Activated CD4-positive, alpha-beta T cell treated with anti-CD3 and anti-CD28 coated beads, Interleukin-10, Interleukin-2, amounts not matched to agents 100 ng/mL and 50 ng/mL, durations not matched to agents 16 hours and 8 hours (primary cell): ENCODE measurements around the gene SLC30A7.
"Not testable (repeated sequence)": the region's sequence is repeated elsewhere in the genome, so short reads cannot be mapped to it uniquely, and the experiment has no call there.

Experiments
- DNase-seq: peaks from one replicate; pipeline ENCODE4 v3.0.0-alpha.2; 2020

SLC30A7 gene

GRCh38 chr1:100891380-100891779 is 4.5 kb upstream of the SLC30A7 start:
- no peak for DNase-seq

DNA sequence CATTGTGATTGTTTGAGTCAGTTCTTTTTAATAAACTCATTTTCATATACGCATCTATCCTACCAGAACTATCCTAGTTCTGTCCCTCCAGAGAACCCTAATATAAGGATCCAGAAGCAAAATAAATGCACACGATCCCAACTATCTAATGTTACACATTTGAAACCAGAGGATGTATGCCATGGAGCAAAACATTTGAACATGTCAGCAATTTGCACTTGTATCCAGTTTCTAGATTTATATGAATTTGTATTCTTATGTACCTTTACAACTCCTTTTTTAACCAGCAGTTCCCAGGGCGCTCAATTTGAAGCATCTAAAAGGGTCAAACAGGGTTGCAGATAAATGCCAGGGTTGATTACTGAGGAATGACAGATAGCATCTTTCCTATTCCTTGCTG is 3.3 kb upstream of the SLC30A7 start:
- DNase-seq = no peak

DNA sequence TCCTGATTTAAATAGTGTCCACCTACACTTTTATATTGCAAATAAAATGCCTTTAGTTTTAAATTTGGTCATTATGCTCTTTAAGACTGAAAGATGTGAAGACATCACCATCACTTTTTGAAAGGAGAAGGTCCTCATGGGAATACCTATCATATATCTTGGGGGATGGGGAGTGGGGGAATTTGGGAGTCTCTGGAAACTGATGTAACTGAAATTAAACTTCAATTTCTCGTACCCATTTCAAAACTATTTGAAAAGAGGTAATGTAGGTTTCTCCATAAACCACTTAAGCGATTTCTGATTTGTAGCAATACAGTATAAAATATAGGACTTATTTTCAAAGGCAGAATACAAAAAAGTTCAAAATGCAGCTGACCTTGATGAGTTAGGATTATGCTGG is 2.2 kb upstream of the SLC30A7 start:
- no peak for DNase-seq

DNA sequence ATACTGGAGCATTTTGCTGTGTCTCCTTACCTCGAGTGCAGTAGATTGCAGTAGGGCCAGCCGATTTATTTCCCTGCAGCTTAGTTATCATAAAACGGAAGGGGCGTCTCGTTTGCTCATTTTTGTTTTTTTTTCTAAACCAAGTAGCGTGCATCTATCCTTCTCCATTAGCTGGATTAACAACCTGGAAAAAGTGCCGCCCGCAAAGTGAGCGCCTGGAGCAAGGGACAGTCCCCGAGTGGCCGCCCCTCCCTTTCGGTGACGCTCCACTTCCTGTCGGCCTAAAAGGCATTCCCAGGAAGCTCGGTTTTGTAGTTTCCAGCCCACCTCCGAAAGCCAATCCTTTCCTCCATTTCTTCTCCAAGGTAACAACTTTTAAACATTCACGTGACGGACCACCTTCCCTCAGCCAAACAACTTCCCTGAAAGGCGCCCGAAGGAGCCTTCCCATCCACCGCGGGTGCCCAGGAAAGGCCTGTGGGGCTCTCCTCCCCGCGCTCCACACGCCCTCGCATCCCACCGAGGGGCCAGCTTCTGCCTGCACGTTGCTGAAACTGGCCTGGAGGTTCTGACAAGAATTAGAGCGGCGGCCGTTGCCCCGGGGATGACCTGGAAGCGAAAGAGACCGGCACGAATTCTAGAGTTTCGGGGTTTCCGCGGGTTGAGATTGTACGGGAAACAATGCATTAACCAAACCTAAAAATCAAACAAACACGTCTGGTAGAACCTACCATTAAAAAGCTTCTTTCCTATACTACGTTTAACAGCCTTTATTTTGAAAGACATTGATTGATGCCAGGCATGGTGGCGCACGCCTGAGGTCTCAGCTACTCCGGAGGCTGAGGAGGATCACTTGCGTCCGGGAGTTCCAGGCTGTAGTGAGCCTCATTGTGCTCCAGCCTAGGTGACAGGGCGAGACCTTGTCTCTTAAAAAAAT is 1.0 kb upstream of the SLC30A7 start, which contains the start of gene EXTL2:
Gene EXTL2 (minus strand): TSS at position 240 of the 937 bp plus-strand sequence. CDS start 6,085 bp downstream, outside the sequence.
- DNase-seq = peak; percentile 68

DNA sequence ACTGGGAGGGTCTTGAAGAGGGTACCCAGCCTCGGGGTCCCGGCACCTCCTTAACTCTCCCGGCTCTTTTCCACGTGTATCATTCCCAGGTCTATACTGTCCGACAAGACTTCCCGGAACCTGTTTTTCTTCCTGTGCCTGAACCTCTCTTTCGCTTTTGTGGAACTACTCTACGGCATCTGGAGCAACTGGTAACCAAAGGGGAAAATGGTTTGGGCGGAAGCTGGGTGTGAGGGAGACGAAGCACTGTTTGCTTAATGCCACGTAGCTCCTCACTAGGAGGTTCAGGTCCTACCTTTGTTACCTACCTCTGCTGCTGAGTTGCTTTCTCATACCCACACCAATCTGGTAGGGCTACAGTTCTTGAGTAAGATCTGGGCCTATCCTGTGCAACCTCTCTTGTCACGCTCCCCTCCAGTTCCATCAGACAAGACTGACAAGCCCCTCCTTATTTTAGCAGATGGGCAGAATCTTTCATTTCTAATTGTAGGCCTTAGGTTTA is 642 bp downstream of the SLC30A7 start:
- DNase-seq = peak; percentile 80

GRCh38 chr1:100902365-100902764 is 6.5 kb downstream of the SLC30A7 start:
- no peak for DNase-seq

DNA sequence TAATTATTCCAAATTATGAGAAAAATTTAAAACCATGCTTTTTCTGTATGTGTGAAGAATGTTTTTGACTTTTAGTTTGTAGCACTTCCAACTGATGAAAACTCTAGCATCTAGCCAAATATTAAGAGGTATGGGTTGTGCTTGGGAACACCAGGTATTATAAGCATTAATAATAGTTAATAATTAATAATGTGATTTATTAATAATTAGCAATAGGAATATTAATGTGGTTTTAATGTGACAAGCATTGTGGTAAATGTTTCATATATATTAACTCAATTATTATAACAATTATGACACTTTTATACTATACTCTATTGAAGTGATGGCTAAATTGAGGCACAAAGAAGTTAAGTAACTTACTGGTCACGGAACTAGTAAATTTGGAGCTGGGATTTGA is 7.9 kb downstream of the SLC30A7 start:
- no peak for DNase-seq

DNA sequence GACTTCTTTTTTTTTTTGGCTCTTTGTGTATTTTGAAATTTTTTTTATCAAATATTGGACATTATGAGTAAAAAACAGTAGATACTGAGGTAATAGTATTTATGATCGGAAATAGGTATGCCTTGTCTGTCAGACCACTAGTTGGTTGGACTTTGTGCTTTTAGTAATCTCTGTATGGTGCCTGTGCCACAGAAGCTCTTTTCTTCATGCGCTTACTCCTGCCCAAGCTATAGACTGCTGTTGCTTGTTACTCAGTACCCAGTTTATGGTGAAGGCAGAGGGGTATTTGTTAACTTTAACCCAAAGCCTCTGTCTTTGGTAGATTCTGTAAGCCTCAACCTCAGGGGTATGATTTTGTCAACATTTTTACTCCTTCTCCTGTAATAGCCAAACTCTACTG is 8.6 kb downstream of the SLC30A7 start:
- no peak for DNase-seq

DNA sequence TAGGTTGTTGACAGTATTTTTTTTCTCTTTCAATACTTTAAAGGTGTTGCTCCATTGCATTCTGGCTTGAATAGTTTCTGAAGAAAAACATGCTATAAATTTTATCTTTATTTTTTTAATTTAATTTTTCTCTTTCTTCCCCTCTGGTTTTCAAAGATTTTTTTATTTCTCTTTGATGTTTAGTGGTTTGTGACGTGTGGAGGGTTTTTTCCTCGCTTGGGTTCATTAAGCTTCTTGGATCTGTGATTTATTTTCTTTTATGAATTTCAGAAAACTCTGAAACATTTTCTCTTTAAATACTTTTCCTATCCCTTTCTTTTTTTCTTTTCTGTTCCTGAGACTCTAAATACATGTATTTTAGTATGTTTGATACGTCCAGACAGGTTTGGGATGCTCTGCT is 9.3 kb downstream of the SLC30A7 start:
- no peak for DNase-seq

DNA sequence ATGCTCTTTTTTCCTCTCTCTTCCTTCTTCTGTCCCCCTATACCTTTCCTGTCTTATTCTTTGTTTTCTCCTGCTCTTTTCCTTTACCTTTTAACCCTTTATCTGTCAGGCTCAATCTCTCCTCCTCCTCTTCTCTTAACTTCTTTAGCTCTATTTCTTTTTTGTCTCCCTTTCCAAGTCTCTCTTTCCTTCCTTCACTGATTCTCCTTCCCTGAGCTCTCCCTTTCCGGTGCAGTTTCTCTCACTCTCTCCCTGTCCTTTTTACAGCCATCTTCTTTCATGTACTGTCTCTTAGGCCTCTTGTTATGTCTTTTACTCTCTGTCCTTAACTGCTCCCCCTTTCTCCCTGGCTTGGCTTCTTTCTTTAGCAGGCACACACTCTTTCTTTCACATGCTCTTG is 12.0 kb downstream of the SLC30A7 start:
- DNase-seq = no peak

- DNase-seq = no peak
Observed at GRCh38 chr1:100909018-100909417, 13.1 kb downstream of the SLC30A7 start.

- DNase-seq = no peak
Observed at GRCh38 chr1:100912019-100912418, 16.1 kb downstream of the SLC30A7 start.

GRCh38 chr1:100921110-100921706 is 25.3 kb downstream of the SLC30A7 start:
- peak; percentile 61 for DNase-seq

- peak; percentile 17 for DNase-seq
Observed at GRCh38 chr1:100924212-100924611, 28.3 kb downstream of the SLC30A7 start.

- no peak for DNase-seq
Observed at GRCh38 chr1:100924991-100925390, 29.1 kb downstream of the SLC30A7 start.

GRCh38 chr1:100926240-100926639 is 30.4 kb downstream of the SLC30A7 start:
- DNase-seq = no peak

DNA sequence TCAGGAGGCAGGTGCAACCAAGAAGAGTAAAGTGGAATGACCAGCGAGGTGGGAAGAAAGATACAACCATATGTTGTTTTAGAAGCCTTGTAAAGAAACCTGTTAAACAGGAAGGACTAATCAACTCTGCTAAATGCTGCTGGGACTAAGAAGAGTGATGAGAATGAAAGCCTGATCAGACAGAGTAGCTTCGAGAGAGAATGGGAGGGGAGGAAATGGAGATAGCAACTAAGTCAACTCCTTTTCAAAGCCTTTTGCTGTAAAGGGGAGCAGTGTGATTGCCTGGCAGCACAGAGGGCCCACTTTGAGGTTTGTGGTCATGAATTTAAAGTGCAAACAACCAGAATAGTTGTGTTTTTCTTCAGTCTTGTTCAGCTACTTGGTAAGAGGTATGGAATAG is 31.4 kb downstream of the SLC30A7 start:
- peak; percentile 46 for DNase-seq

- DNase-seq = peak; percentile 9
Observed at GRCh38 chr1:100928128-100928527, 32.2 kb downstream of the SLC30A7 start.

DNA sequence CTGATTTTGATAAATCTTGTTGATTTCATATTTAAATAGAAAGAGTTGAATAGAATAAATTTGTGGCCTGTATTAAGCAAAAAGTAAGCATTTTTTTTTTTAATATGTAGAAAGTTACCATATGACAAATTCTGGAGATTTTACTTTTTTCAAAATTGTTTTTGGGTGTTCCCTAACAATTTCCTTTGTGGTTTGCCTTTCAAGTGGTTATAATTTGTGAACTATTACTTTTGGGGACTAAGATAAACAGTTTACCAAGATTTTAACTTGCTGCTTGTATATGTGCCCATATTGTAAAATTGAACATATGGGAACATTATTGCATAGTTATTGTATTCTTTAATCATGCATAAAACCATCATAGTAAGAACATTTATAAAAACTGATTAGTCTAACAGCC is 34.6 kb downstream of the SLC30A7 start:
- DNase-seq = no peak

- no peak for DNase-seq
Observed at GRCh38 chr1:100931716-100932115, 35.8 kb downstream of the SLC30A7 start.

GRCh38 chr1:100933555-100933954 is 37.7 kb downstream of the SLC30A7 start:
- DNase-seq = not testable (repeated sequence)

DNA sequence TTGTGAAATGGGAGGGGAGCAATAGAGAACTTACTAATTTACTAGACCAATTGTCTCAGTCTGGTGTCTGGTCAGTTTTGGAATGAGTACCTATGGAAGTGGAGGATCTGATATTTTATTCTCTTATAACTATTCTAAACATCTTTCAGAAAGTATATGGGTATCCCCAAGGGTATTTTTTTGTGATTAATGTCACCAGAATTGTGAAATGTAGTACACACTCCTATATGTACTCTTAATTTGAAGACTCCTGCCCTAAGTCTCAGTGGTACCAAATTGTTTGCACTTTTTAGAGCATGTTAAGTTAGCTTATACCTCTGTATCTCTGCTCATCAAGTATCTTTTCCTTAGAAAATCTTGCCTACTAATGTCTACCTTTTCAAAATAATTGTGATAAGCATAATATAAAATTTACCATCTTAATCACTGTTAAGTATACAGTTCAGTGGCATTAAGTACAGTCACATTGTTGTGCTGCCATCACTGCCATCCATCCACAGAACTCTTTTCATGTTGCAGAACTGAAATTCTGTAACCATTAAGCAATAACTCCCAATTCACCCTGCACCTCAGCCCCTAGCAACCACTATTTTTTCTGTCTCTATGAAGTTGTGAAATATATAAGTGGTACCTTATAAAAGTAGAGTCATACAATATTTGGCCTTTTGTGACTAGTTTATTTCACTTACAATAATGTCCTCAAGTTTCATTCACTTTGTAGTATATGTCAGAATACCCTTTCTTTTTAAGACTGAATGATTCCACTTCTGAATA is 40.5 kb downstream of the SLC30A7 start:
- DNase-seq = no peak

DNA sequence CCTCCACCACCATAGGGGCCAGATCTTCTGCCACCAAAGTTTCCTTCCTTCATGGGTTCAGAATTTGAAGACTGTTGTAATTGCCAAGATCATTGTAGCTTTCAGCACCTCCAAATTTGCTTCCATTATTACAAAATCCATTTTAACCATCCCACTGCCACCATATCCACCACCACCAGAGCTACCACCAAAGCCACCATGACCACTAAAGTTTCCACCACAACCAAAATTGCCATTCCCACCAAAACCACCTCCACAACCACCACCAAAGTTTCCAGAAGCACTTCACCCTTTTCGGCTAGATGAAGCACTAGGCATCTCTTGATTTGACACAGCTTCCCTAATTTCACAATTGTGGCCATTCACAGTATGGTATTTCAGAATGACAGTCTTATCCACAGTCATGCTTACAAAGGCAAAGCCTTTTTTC is 45.2 kb downstream of the SLC30A7 start:
- peak; percentile 87 for DNase-seq
